Heart right ventricle (tissue), 16 donors: Measurements from ENCODE around the gene ZFPM1. TPM values are rescaled to one million over a fixed set of nuclear protein-coding genes. Genes with fewer than 3 reads are reported as not detected.

Source experiments
- ATAC-seq, 8 donors: fragments of 200-7000 bp; cut with Tn5 transposase; one replicate each; pipeline ENCODE4 v1.9.1; 2020; ENCODE audit warnings: mild to moderate bottlenecking in 8 of 8, moderate library complexity in 8 of 8, moderate number of reproducible peaks in 1 of 8
- DNase-seq, 2 donors: peaks; one replicate each; pipeline ENCODE4 v3.0.0-alpha.2; 2020
- H3K27ac ChIP-seq, 10 donors: fragments of 200-600 bp; sonication (generic) in 2 of 10; one replicate each; pipeline versions ENCODE4 v1.5.0 to v1.8.0; 2020 to 2022; ENCODE audit warnings: mild to moderate bottlenecking in 3 of 10
- H3K27me3 ChIP-seq, 7 donors: fragments of 200-600 bp; one replicate each; pipeline ENCODE4 v1.8.0; 2021 to 2022; ENCODE audit warnings: mild to moderate bottlenecking in 2 of 7
- H3K36me3 ChIP-seq, 9 donors: fragments of 200-600 bp; sonication (generic) in 1 of 9; one replicate each; pipeline versions ENCODE4 v1.5.0 to v1.8.0; 2020 to 2022; ENCODE audit warnings: mild to moderate bottlenecking in 2 of 9
- H3K4me1 ChIP-seq, 9 donors: fragments of 200-600 bp; sonication (generic) in 1 of 9; one replicate each; pipeline versions ENCODE4 v1.5.0 to v1.8.0; 2020 to 2022; ENCODE audit warnings: mild to moderate bottlenecking in 4 of 9
- H3K4me3 ChIP-seq, 10 donors: fragments of 200-600 bp; sonication (generic) in 2 of 10; one replicate each; pipeline versions ENCODE4 v1.5.0 to v1.8.0; 2020 to 2022; ENCODE audit warnings: mild to moderate bottlenecking in 7 of 10, moderate library complexity in 2 of 10
- H3K9me3 ChIP-seq, 11 donors: fragments of 200-600 bp in 10 of 11; sonication (generic) in 2 of 11; one replicate each; pipeline versions ENCODE4 v1.5.0 to v1.8.0; 2013 to 2022; ENCODE audit warnings: mild to moderate bottlenecking in 2 of 11, control low read depth in 1 of 11, moderate library complexity in 1 of 11
- CTCF ChIP-seq, 9 donors: fragments of 200-600 bp; sonication (generic) in 2 of 9; IDR thresholded peaks; one replicate each; pipeline versions ENCODE4 v1.5.0 to v1.8.0; 2021 to 2022; ENCODE audit warnings: antibody characterized with exemption in 9 of 9, mild to moderate bottlenecking in 5 of 9, moderate library complexity in 1 of 9
- WGBS, 2 donors: extraction: QIAGEN DNeasy Blood & Tissue Kit; methylation state at CpG; one replicate each; pipeline ENCODE4 v1.1.7; 2013; ENCODE audit warnings: inconsistent platforms in 1 of 2; 5-methylcytosine and 5-hydroxymethylcytosine counted together
- intact Hi-C, 10 donors: fragments of 100-400 bp; cut with DNase I; formaldehyde crosslinking; loops; one replicate each; pipeline versions ENCODE4 v1.11.1 to v1.14.2; 2022
- polyA plus RNA-seq, 2 donors: library from polyadenylated mRNA; stranded (reverse); fragments of 200-250 nt; gene quantifications; one replicate each; pipeline ENCODE4 v1.2.3, GENCODE V29; 2013
- total RNA-seq, 10 donors: library from RNA; stranded (reverse); fragmentation: NEBNext Ultra II Directional in 3 of 10; extraction: Animal tissue kit (Norgen Biotek cat#: 25700) in 3 of 10; gene quantifications; one replicate each; pipeline versions ENCODE4 v1.2.1 to v1.2.4, GENCODE V29; 2021 to 2023
- donor health status: Arrhythmogenic right ventricular cardiomyopathy.
- donor health status: ischemic (EF 13 %, LVEDD 7.1; RV severe dilation, severe dysfunction).
- donor health status: healthy with polysubstance abuse.
- donor health status: DM: no; HTN: yes; CAD: no.
- donor health status: DM: no; HTN: no; CAD: no.
- donor health status: ischemic (EF 25% LVEDD 6.9; RV normal size, moderate dysfunction).
- donor health status: ischemic (EF 25% LVEDD 5.7; RV mildly dilated, moderate dysfunction).
- donor health status: healthy.
- donor health status: DM: yes; HTN: yes; CAD: no.
- donor health status: Ischemic cardiomyopathy.
- donor health status: ischemic (EF 35%, LVEDD 5.7; RV mildly dilated, moderate dysfunction).
- donor health status: nonischemic (EF 11% LVEDD 7.7; RV severe dilation, severe dysfunction).
- donor health status: DM: yes; HTN: yes; CAD: no.
- donor health status: PGD.
- donor health status: ischemic (EF 29% LVEDD 5.4; RV normal size, mild dysfunction).
- donor health status: nonischemic (EF 23%, LVEDD 6.1; RV moderate dilation, normal function).

The ZFPM1 gene
- total and polyA plus RNA-seq, 12 donors, result 2.0 to 10.4 (median 4.4) TPM

- H3K27me3 ChIP-seq, result peaks cover 9 to 48% (median 34%) of the 10 kb centered on the region in 7 donors
- WGBS, 2 donors, result 66 to 70% methylated on average over 47 to 48 of the region's 48 CpGs
- no peak for TF ChIP-seq CTCF (IDR thresholded peaks at IDR 0.05)
- H3K27ac ChIP-seq, result peak overlapping the region in 3 of 10 donors; percentile 65 to 89 (median 67)
- intact Hi-C loops, result loop anchor here in 7 of 10 donors (5.0 to 10.0 kb wide), 4 partner anchors 232 to 455 kb away; no protein-coding TSS in a partner anchor
- no peak for ATAC-seq
- no peaks in the 10 kb centered on the region for H3K9me3 ChIP-seq
- H3K36me3 ChIP-seq, result no peaks in the 10 kb centered on the region
- peak overlapping the region; percentile 16 to 72 (median 56) for H3K4me3 ChIP-seq
- DNase-seq, result no peak
- peaks cover 0 to 32% (median 19%) of the 10 kb centered on the region in 9 donors for H3K4me1 ChIP-seq
Observed at GRCh38 chr16:88429387-88430184, 23.5 kb upstream of the ZFPM1 start.

- peak overlapping the region; percentile 16 to 72 (median 56) for H3K4me3 ChIP-seq
- peaks cover 0 to 26% (median 15%) of the 10 kb centered on the region in 9 donors for H3K4me1 ChIP-seq
- ATAC-seq (peak in 4 of 8 donors; percentile 6 to 42 (median 10)), DNase-seq (peak in 1 of 2 donors; percentile 16)
- H3K27ac ChIP-seq, result peak overlapping the region in 6 of 10 donors; percentile 59 to 89 (median 65)
- H3K36me3 ChIP-seq, result no peaks in the 10 kb centered on the region
- 6 to 9% methylated on average over 14 to 36 of the region's 36 CpGs for WGBS, 2 donors
- intact Hi-C loops, result loop anchor here in 7 of 10 donors (5.0 to 10.0 kb wide), 4 partner anchors 233 to 455 kb away; no protein-coding TSS in a partner anchor
- H3K27me3 ChIP-seq, result peaks cover 9 to 48% (median 34%) of the 10 kb centered on the region in 7 donors
- no peak for TF ChIP-seq CTCF (IDR thresholded peaks at IDR 0.05)
- H3K9me3 ChIP-seq, result no peaks in the 10 kb centered on the region
Observed at GRCh38 chr16:88430185-88430523, 22.9 kb upstream of the ZFPM1 start.

DNA sequence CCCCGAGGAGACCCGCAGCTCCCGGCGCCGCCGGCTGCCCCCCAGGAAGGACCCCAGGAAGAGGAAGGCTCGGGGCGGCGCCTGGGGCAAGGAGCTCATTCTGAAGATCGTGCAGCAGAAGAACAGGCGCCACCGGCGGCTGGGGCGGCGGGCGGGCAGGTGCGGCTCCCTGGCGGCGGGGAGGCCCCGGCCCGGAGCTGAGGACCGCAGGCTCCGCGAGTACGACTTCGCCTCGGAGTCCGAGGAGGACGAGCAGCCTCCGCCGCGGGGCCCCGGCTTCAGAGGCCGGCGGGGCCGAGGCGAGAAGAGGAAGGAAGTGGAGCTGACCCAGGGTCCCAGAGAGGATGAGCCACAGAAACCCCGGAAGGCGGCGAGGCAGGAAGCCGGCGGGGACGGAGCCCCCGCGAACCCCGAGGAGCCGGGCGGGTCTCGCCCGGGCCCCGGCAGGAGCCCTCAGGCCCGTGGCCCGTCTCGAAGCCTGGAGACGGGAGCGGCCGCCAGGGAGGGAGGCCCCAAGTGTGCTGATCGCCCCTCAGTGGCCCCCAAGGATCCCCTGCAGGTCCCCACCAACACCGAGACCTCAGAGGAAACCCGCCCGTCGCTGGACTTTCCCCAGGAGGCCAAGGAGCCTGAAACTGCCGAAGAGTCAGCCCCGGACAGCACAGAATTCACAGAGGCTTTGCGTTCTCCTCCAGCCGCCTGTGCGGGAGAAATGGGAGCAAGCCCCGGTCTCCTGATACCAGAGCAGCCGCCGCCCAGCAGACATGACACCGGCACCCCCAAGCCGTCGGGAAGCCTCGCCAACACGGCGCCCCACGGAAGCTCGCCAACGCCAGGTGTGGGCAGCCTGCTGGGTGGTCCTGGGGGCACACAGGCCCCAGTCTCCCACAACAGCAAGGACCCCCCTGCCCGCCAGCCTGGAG is 22.3 kb upstream of the ZFPM1 start:
- Histone ChIP-seq H3K36me3 (no peaks in the 10 kb centered on the region), H3K4me1 (peaks cover 0 to 26% (median 14%) of the 10 kb centered on the region in 9 donors), H3K27me3 (peaks cover 9 to 48% (median 34%) of the 10 kb centered on the region in 7 donors), H3K4me3 (peak overlapping the region; percentile 16 to 72 (median 56)), H3K27ac (peak overlapping the region in 7 of 10 donors; percentile 50 to 89 (median 65)), H3K9me3 (no peaks in the 10 kb centered on the region)
- TF ChIP-seq CTCF (IDR thresholded peaks at IDR 0.05), result no peak
- WGBS, 2 donors, result 13 to 14% methylated on average over 70 to 80 of the region's 80 CpGs
- peak in 7 of 8 donors; percentile 2 to 70 (median 22) for ATAC-seq
- intact Hi-C loops, result loop anchor here in 7 of 10 donors (5.0 to 10.0 kb wide), 4 partner anchors 233 to 456 kb away; no protein-coding TSS in a partner anchor
- DNase-seq, result peak; percentile 20 to 49

DNA sequence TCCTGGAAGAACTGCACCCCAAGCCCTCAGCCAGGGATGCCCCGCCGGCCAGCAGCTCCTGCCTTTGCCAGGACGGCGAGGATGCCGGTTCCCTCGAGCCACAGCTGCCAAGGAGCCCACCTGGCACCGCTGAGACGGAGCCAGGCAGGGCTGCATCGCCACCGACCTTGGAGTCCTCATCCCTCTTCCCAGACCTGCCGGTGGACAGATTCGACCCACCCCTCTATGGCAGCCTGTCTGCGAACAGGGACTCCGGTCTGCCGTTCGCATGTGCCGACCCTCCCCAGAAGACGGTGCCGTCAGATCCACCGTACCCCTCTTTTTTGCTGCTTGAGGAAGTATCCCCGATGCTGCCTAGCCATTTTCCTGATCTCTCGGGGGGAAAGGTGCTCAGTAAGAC is 21.4 kb upstream of the ZFPM1 start:
- no peak for DNase-seq
- Histone ChIP-seq H3K27me3 (peaks cover 9 to 48% (median 34%) of the 10 kb centered on the region in 7 donors), H3K36me3 (no peaks in the 10 kb centered on the region), H3K9me3 (no peaks in the 10 kb centered on the region), H3K4me1 (peaks cover 0 to 26% (median 14%) of the 10 kb centered on the region in 9 donors), H3K27ac (peak overlapping the region in 1 of 10 donors; percentile 67), H3K4me3 (peak overlapping the region in 1 of 10 donors; percentile 16)
- no peak for TF ChIP-seq CTCF (IDR thresholded peaks at IDR 0.05)
- 91 to 92% methylated on average over 22 of the region's 22 CpGs for WGBS, 2 donors
- no peak for ATAC-seq
- intact Hi-C loops, result loop anchor here in 7 of 10 donors (5.0 to 10.0 kb wide), 4 partner anchors 234 to 457 kb away; no protein-coding TSS in a partner anchor
